GM18505 (cell line): ENCODE results near the gene RNF167.

Experiments used
- ATAC-seq: cut with Tn5 transposase; IDR thresholded peaks from one replicate; pipeline ENCODE4 v1.9.1; 2021; ENCODE audit not compliant: unreplicated experiment
- POLR2A ChIP-seq: IDR thresholded peaks from 4 replicates; pipeline ENCODE4 v1.6.1; 2011; ENCODE audit warnings: borderline replicate concordance; ENCODE audit not compliant: insufficient read depth, insufficient read length; ENCODE audit errors: extremely low read depth

RNF167 gene

DNA sequence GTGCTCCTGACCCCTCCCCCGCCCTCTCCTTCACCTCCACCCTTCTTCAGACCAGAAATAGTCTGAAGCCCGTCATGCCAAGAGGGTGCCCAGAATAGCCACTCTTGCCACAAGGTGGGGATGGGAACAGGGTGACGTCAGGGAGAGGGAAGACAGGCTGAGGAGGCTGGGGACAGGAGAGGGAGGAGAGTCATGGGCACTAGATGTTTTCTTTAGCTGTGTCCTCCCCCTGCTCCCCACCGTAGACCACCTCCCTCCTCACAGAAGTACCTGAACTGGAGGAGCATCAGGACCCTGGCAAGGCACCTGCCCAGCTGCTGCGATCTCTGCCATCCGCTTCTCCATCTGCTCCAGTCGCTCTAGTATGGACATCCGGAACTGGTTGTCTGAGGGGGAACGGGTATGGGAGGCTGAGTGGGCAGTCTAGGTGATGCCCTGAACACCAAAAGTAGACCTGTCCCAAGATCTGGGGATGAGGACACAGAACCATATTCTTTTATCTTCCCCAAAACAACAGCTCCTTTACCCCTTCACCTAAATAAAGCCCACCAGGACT, 34.1 kb downstream of the RNF167 start:
- TF ChIP-seq POLR2A: no peak
- no peak for ATAC-seq

GRCh38 chr17:4978726-4979125, 38.7 kb downstream of the RNF167 start:
- no peak for ATAC-seq
- no peak for TF ChIP-seq POLR2A

- TF ChIP-seq POLR2A: no peak
- ATAC-seq: no peak
Measured at GRCh38 chr17:4980644-4981216, 40.7 kb downstream of the RNF167 start.

GRCh38 chr17:4982305-4982704, 42.2 kb downstream of the RNF167 start:
- ATAC-seq: no peak
- no peak for TF ChIP-seq POLR2A

- ATAC-seq: no peak
- TF ChIP-seq POLR2A: no peak
Measured at GRCh38 chr17:4986403-4986802, 46.3 kb downstream of the RNF167 start.

- peak; percentile 54 for ATAC-seq
- TF ChIP-seq POLR2A: peak; percentile 61
Measured at GRCh38 chr17:4986951-4987766, 47.1 kb downstream of the RNF167 start, which contains the start of gene CAMTA2. Gene CAMTA2, minus strand, starts transcription at chr17:4987675. Its CDS starts 1,453 bp downstream, at chr17:4986222.

GRCh38 chr17:4987767-4988567, 47.9 kb downstream of the RNF167 start:
- ATAC-seq: no peak

GRCh38 chr17:4994081-4994595, 54.1 kb downstream of the RNF167 start:
- TF ChIP-seq POLR2A: no peak
- ATAC-seq: no peak

More at GRCh38 chr17:4987767-4988567, 47.9 kb downstream of the RNF167 start:
- no peak for TF ChIP-seq POLR2A
